ENCODE data around the gene ARMH4.

DNA sequence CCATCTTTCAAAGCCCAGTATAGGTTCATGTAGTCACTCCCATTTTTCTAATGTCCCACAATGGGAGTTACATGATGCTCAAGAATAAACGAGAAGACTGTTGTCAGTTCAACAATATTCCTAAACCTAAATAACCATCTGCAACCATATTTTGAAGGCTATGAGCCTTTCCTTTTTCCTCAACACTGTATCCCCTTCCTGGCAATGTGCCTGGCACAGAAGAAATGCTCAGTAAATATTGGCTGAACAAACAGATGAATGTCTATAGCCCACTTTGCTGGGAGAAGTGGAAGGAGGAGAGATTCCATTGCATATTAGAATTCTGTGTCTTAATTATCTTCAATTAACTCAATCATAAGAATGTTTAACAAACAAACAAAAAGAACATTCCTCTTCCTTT lies 6.1 kb downstream of the ARMH4 start:
- TF ChIP-seq, protein P1, sequence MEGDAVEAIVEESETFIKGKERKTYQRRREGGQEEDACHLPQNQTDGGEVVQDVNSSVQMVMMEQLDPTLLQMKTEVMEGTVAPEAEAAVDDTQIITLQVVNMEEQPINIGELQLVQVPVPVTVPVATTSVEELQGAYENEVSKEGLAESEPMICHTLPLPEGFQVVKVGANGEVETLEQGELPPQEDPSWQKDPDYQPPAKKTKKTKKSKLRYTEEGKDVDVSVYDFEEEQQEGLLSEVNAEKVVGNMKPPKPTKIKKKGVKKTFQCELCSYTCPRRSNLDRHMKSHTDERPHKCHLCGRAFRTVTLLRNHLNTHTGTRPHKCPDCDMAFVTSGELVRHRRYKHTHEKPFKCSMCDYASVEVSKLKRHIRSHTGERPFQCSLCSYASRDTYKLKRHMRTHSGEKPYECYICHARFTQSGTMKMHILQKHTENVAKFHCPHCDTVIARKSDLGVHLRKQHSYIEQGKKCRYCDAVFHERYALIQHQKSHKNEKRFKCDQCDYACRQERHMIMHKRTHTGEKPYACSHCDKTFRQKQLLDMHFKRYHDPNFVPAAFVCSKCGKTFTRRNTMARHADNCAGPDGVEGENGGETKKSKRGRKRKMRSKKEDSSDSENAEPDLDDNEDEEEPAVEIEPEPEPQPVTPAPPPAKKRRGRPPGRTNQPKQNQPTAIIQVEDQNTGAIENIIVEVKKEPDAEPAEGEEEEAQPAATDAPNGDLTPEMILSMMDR (IDR thresholded peaks at IDR 0.05): no peak
- no peak for TF ChIP-seq EZH2 (IDR thresholded peaks at IDR 0.05; ENCODE audit: borderline replicate concordance, insufficient read depth, low read depth, low read length, poor library complexity, severe bottlenecking)

Measured in B cell (primary cell).